Measurements from ENCODE around the gene OPRM1. TPM values are rescaled to one million over a fixed set of nuclear protein-coding genes. Genes with fewer than 3 reads are reported as not detected.

OPRM1 gene
- total RNA-seq, 4 donors from 2014 or later: 0.40 to 1.2 (median 0.88) TPM

DNA sequence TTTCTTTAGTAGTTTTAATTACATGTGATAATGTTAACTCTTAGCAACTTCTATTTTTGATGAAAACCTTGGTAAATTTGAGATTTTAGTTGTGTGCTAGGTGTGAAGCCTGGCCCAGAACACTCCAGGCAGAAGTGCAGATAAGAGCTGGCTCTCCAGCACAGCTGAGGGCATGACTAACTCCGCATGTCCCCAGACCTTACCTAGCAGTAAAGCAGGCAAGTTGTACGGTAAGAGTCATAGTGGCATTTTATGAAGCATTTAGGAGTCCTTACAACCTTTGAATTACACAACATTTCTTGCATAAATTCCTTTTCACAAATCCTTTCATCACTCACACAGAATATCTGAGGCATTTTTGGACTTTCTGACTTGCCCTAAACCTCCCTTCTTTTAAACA, 67.2 kb downstream of the OPRM1 start:
- Histone ChIP-seq H3K27me3 (no peaks in the 10 kb centered on the region), H3K4me1 (no peaks in the 10 kb centered on the region), H3K4me3 (no peak overlapping the region), H3K27ac (replicated peaks in 1 of 4) (no peak overlapping the region), H3K36me3 (no peaks in the 10 kb centered on the region), H3K9me3 (no peaks in the 10 kb centered on the region)
- DNase-seq (ENCODE audit: extremely low spot score): no peak
- 93% methylated on average over 2 of the region's 2 CpGs for WGBS
- TF ChIP-seq, protein P1, sequence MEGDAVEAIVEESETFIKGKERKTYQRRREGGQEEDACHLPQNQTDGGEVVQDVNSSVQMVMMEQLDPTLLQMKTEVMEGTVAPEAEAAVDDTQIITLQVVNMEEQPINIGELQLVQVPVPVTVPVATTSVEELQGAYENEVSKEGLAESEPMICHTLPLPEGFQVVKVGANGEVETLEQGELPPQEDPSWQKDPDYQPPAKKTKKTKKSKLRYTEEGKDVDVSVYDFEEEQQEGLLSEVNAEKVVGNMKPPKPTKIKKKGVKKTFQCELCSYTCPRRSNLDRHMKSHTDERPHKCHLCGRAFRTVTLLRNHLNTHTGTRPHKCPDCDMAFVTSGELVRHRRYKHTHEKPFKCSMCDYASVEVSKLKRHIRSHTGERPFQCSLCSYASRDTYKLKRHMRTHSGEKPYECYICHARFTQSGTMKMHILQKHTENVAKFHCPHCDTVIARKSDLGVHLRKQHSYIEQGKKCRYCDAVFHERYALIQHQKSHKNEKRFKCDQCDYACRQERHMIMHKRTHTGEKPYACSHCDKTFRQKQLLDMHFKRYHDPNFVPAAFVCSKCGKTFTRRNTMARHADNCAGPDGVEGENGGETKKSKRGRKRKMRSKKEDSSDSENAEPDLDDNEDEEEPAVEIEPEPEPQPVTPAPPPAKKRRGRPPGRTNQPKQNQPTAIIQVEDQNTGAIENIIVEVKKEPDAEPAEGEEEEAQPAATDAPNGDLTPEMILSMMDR (IDR thresholded peaks at IDR 0.05): no peak
- TF ChIP-seq POLR2AphosphoS5 (IDR thresholded peaks at IDR 0.05) (no peak), POLR2A (IDR thresholded peaks at IDR 0.05; ENCODE audit: low read depth) (no peak), EP300 (IDR thresholded peaks at IDR 0.05) (no peak)
- intact Hi-C loops (cut with DNase I): no loop called here

DNA sequence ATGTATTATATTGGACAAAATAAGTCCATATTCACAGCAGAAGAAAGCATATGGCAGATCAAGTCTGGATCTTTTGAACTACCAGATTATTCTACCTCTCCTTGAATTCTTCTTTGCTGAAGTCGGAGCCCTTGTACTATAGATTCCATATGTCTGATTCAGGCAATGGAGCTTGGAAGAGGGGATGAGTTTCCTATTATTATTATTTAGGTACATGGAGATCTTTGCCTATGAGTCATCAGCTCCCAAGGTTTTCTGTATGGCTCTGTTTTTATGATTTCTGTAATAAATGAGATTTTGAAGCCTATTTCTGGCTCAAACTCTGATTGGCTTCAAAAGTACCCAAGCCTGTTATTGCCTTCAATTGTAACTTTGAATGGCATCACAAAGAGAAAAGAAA, 72.0 kb downstream of the OPRM1 start:
- Histone ChIP-seq H3K27ac (replicated peaks in 1 of 4) (no peak overlapping the region), H3K27me3 (no peaks in the 10 kb centered on the region), H3K9me3 (no peaks in the 10 kb centered on the region), H3K4me3 (no peak overlapping the region), H3K36me3 (no peaks in the 10 kb centered on the region), H3K4me1 (no peaks in the 10 kb centered on the region)
- TF ChIP-seq, protein P1 (IDR thresholded peaks at IDR 0.05): no peak
- no peak for DNase-seq (ENCODE audit: extremely low spot score)
- WGBS: 93% methylated on average over 1 of the region's 1 CpG
- intact Hi-C loops (cut with DNase I): no loop called here

DNA sequence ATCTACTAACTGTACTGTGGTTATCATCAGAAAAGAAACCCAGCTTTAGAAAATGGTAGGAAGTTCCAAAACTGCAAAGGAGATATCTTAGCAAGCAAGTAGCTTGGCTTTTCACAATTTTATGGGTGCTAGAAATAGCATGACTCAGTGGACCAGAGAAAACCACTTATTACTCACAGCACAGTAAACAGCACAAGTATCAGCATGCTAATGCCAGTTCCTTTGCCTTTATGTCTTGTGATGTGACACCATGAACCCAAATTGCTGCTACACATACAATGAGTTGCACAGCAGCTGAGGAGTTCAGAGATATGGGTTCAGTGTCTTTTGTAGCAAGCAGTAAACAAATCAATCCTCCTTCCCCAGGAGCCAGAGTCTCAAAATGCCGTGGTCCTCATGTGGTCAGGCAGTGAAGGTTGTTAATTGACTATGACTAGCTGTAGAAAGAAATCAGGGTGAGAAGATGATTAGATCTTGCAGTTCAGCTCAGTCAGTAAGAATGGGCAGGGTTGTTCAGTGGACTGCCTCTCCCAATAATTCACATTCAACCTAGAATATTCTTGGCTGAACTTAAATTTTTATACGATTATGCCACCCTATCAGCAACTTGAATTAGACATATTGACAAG, 73.3 kb downstream of the OPRM1 start:
- intact Hi-C loops (cut with DNase I): no loop called here
- no peaks in the 10 kb centered on the region for H3K4me1 ChIP-seq
- TF ChIP-seq POLR2AphosphoS5 (IDR thresholded peaks at IDR 0.05): no peak
- TF ChIP-seq, protein P1 (IDR thresholded peaks at IDR 0.05): no peak
- no peak for TF ChIP-seq POLR2A (IDR thresholded peaks at IDR 0.05; ENCODE audit: low read depth)
- TF ChIP-seq EP300 (IDR thresholded peaks at IDR 0.05): no peak
- H3K27me3 ChIP-seq: no peaks in the 10 kb centered on the region
- WGBS: 100% methylated on average over 2 of the region's 2 CpGs
- H3K9me3 ChIP-seq: no peaks in the 10 kb centered on the region
- no peak overlapping the region for H3K4me3 ChIP-seq
- DNase-seq (ENCODE audit: extremely low spot score): no peak
- H3K27ac ChIP-seq (replicated peaks in 1 of 4): no peak overlapping the region
- H3K36me3 ChIP-seq: no peaks in the 10 kb centered on the region

DNA sequence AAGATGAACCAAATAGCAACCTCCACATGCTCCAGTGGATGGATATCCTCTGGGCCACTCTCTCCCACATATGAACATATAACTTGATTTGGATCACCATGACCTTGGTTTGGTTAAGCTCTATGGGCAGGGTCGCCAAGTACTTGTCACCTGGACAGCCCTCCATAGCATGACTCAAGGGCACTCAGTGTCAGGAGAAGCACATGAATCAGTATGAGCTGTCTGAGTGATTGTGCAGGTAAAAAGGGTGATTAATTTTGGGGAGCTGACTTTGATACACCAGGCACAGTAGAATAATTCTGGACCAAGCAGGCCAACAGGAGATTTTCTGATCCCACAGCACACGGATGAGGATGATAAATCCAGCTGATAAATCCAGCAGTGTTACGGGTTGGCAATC, 74.4 kb downstream of the OPRM1 start:
- no peaks in the 10 kb centered on the region for H3K9me3 ChIP-seq
- H3K36me3 ChIP-seq: no peaks in the 10 kb centered on the region
- no peak overlapping the region for H3K4me3 ChIP-seq
- H3K27me3 ChIP-seq: no peaks in the 10 kb centered on the region
- DNase-seq (ENCODE audit: extremely low spot score): no peak
- no peak overlapping the region for H3K27ac ChIP-seq (replicated peaks in 1 of 4)
- no peak for TF ChIP-seq EP300 (IDR thresholded peaks at IDR 0.05)
- TF ChIP-seq POLR2A (IDR thresholded peaks at IDR 0.05; ENCODE audit: low read depth): no peak
- TF ChIP-seq POLR2AphosphoS5 (IDR thresholded peaks at IDR 0.05): no peak
- TF ChIP-seq, protein P1 (IDR thresholded peaks at IDR 0.05): no peak
- no peaks in the 10 kb centered on the region for H3K4me1 ChIP-seq
- 94% methylated on average over 3 of the region's 3 CpGs for WGBS
- intact Hi-C loops (cut with DNase I): no loop called here

DNA sequence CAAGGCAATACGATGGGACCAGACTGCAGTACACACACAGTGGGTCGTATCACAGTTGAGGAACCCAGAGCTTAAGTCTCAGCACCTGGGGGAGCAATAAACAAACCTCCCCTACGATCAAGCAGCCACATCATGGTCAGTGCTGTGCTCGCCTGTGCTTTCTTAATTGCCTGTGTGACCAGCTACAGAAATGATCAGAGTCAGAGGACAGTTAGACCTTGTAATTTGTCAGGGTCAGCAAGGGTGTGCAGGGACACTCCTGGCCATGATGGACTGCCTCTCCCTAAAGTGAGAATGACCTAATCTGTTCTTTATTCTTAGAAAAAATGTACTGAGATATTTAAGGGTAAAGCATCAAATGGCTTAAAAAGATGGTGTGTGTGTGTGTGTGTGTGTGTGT, 78.4 kb downstream of the OPRM1 start:
- Histone ChIP-seq H3K4me1 (no peaks in the 10 kb centered on the region), H3K9me3 (no peaks in the 10 kb centered on the region), H3K27ac (replicated peaks in 1 of 4) (no peak overlapping the region), H3K4me3 (no peak overlapping the region), H3K27me3 (no peaks in the 10 kb centered on the region), H3K36me3 (no peaks in the 10 kb centered on the region)
- intact Hi-C loops (cut with DNase I): no loop called here
- DNase-seq (ENCODE audit: extremely low spot score): no peak
- 94% methylated on average over 4 of the region's 4 CpGs for WGBS
- TF ChIP-seq POLR2AphosphoS5 (IDR thresholded peaks at IDR 0.05): no peak
- TF ChIP-seq, protein P1 (IDR thresholded peaks at IDR 0.05): no peak
- no peak for TF ChIP-seq POLR2A (IDR thresholded peaks at IDR 0.05; ENCODE audit: low read depth)
- no peak for TF ChIP-seq EP300 (IDR thresholded peaks at IDR 0.05)

Data from esophagus muscularis mucosa (tissue), 4 donors.